ENCODE results near the gene PAK5. TPM values are rescaled to one million over a fixed set of nuclear protein-coding genes. Genes with fewer than 3 reads are reported as not detected.

PAK5 gene
- total RNA-seq, 2 donors from 2014 or later, result 0.22 to 0.42 TPM

- H3K27me3 ChIP-seq (ENCODE audit: control insufficient read depth, insufficient read depth, low read length, poor library complexity, severe bottlenecking), result peaks cover 14% of the 10 kb centered on the region
- H3K36me3 ChIP-seq (ENCODE audit: control insufficient read depth, insufficient read depth, low read length), result no peaks in the 10 kb centered on the region
- H3K4me3 ChIP-seq (ENCODE audit: low read length), result no peak overlapping the region
- DNase-seq, result no peak
- H3K4me1 ChIP-seq (ENCODE audit: control insufficient read depth, insufficient read depth, low read length), result peaks cover 3% of the 10 kb centered on the region
- Mint-ChIP-seq H3K9me3 (no peaks in the 10 kb centered on the region), H3K27me3 (ENCODE audit: insufficient read depth) (peaks cover 15% of the 10 kb centered on the region), H3K27ac (no peak overlapping the region), H3K4me1 (no peaks in the 10 kb centered on the region), H3K36me3 (ENCODE audit: low read depth) (no peaks in the 10 kb centered on the region), H3K4me3 (no peak overlapping the region)
- no peak overlapping the region for H3K27ac ChIP-seq (ENCODE audit: low read depth, low read length)
- 97% methylated on average over 5 of the region's 5 CpGs; no CpG with 5 or more reads in 1 of the 2 experiments for WGBS, 2 experiments (ENCODE audit: insufficient coverage in 1 of 2, insufficient read length in 1 of 2)
- no peak overlapping the region for H3K9ac ChIP-seq (ENCODE audit: extremely low read depth, low read length, poor library complexity, severe bottlenecking)
- no peak for TF ChIP-seq CTCF (conservative IDR thresholded peaks at IDR 0.05)
- no peaks in the 10 kb centered on the region for H3K9me3 ChIP-seq (ENCODE audit: control insufficient read depth, low read length)
Observed at GRCh38 chr20:9831032-9831431, 7.8 kb downstream of the PAK5 start.

GRCh38 chr20:9829835-9830234 is 9.0 kb downstream of the PAK5 start:
- Histone ChIP-seq H3K4me3 (ENCODE audit: low read length) (no peak overlapping the region), H3K4me1 (ENCODE audit: control insufficient read depth, insufficient read depth, low read length) (peaks cover 3% of the 10 kb centered on the region), H3K27ac (ENCODE audit: low read depth, low read length) (no peak overlapping the region), H3K9me3 (ENCODE audit: control insufficient read depth, low read length) (no peaks in the 10 kb centered on the region), H3K36me3 (ENCODE audit: control insufficient read depth, insufficient read depth, low read length) (no peaks in the 10 kb centered on the region), H3K27me3 (ENCODE audit: control insufficient read depth, insufficient read depth, low read length, poor library complexity, severe bottlenecking) (peaks cover 2% of the 10 kb centered on the region), H3K9ac (ENCODE audit: extremely low read depth, low read length, poor library complexity, severe bottlenecking) (no peak overlapping the region)
- Mint-ChIP-seq H3K9me3 (no peaks in the 10 kb centered on the region), H3K4me3 (no peak overlapping the region), H3K27me3 (ENCODE audit: insufficient read depth) (peaks cover 3% of the 10 kb centered on the region), H3K36me3 (ENCODE audit: low read depth) (no peaks in the 10 kb centered on the region), H3K27ac (no peak overlapping the region), H3K4me1 (no peaks in the 10 kb centered on the region)
- DNase-seq, result peak; percentile 67
- no peak for TF ChIP-seq CTCF (conservative IDR thresholded peaks at IDR 0.05)

- no peak overlapping the region for H3K4me3 Mint-ChIP-seq
- no peak for DNase-seq
- H3K27me3 Mint-ChIP-seq (ENCODE audit: insufficient read depth), result no peaks in the 10 kb centered on the region
- Histone ChIP-seq H3K27me3 (ENCODE audit: control insufficient read depth, insufficient read depth, low read length, poor library complexity, severe bottlenecking) (no peaks in the 10 kb centered on the region), H3K9ac (ENCODE audit: extremely low read depth, low read length, poor library complexity, severe bottlenecking) (no peak overlapping the region), H3K27ac (ENCODE audit: low read depth, low read length) (no peak overlapping the region), H3K36me3 (ENCODE audit: control insufficient read depth, insufficient read depth, low read length) (no peaks in the 10 kb centered on the region), H3K9me3 (ENCODE audit: control insufficient read depth, low read length) (no peaks in the 10 kb centered on the region), H3K4me3 (ENCODE audit: low read length) (no peak overlapping the region), H3K4me1 (ENCODE audit: control insufficient read depth, insufficient read depth, low read length) (peaks cover 4% of the 10 kb centered on the region)
- H3K4me1 Mint-ChIP-seq, result peaks cover 16% of the 10 kb centered on the region
- H3K27ac Mint-ChIP-seq, result no peak overlapping the region
- H3K9me3 Mint-ChIP-seq, result no peaks in the 10 kb centered on the region
- H3K36me3 Mint-ChIP-seq (ENCODE audit: low read depth), result no peaks in the 10 kb centered on the region
- TF ChIP-seq CTCF (conservative IDR thresholded peaks at IDR 0.05), result no peak
Observed at GRCh38 chr20:9817654-9818053, 21.2 kb downstream of the PAK5 start.
